Right forelimb (tissue), 1 donor: ENCODE results near the gene RPRD2.
A peak's percentile ranks its signal among the peaks of the same experiment; 100 is the strongest.
"Not testable (repeated sequence)": the region's sequence is repeated elsewhere in the genome, so short reads cannot be mapped to it uniquely, and the experiment has no call there.

Source experiments
- DNase-seq: peaks from one replicate; pipeline ENCODE4 v3.0.0-alpha.2; 2018

The RPRD2 gene

GRCh38 chr1:150389650-150390049, 25.7 kb downstream of the RPRD2 start:
- no peak for DNase-seq

GRCh38 chr1:150392627-150393026, 28.7 kb downstream of the RPRD2 start:
- no peak for DNase-seq

GRCh38 chr1:150395115-150395514, 31.2 kb downstream of the RPRD2 start:
- DNase-seq = not testable (repeated sequence)

- DNase-seq = no peak
Observed at GRCh38 chr1:150397392-150398032, 33.6 kb downstream of the RPRD2 start.

- DNase-seq = no peak
Observed at GRCh38 chr1:150404465-150404864, 40.5 kb downstream of the RPRD2 start.

- DNase-seq = no peak
Observed at GRCh38 chr1:150405660-150406059, 41.7 kb downstream of the RPRD2 start.

GRCh38 chr1:150406483-150406882, 42.5 kb downstream of the RPRD2 start:
- DNase-seq = no peak

GRCh38 chr1:150407330-150407729, 43.4 kb downstream of the RPRD2 start:
- no peak for DNase-seq

- DNase-seq = no peak
Observed at GRCh38 chr1:150408800-150409199, 44.9 kb downstream of the RPRD2 start.

GRCh38 chr1:150409504-150410362, 45.8 kb downstream of the RPRD2 start:
- DNase-seq = no peak

- no peak for DNase-seq
Observed at GRCh38 chr1:150410582-150411101, 46.7 kb downstream of the RPRD2 start.

- DNase-seq = no peak
Observed at GRCh38 chr1:150414592-150414991, 50.6 kb downstream of the RPRD2 start.

- no peak for DNase-seq
Observed at GRCh38 chr1:150415800-150416199, 51.9 kb downstream of the RPRD2 start.

GRCh38 chr1:150420560-150421265, 56.8 kb downstream of the RPRD2 start:
- DNase-seq = no peak

GRCh38 chr1:150422541-150422940, 58.6 kb downstream of the RPRD2 start:
- no peak for DNase-seq

- no peak for DNase-seq
Observed at GRCh38 chr1:150429805-150430204, 65.9 kb downstream of the RPRD2 start.

- no peak for DNase-seq
Observed at GRCh38 chr1:150441121-150441520, 77.2 kb downstream of the RPRD2 start.

- DNase-seq = no peak
Observed at GRCh38 chr1:150444232-150444631, 80.3 kb downstream of the RPRD2 start.

- no peak for DNase-seq
Observed at GRCh38 chr1:150456146-150456647, 92.2 kb downstream of the RPRD2 start.

- DNase-seq = peak; percentile 75
Observed at GRCh38 chr1:150464422-150464826, 100.5 kb downstream of the RPRD2 start.

- DNase-seq = no peak
Observed at GRCh38 chr1:150466964-150467363, 103.0 kb downstream of the RPRD2 start.

GRCh38 chr1:150469291-150469690, 105.3 kb downstream of the RPRD2 start:
- DNase-seq = no peak

- DNase-seq = no peak
Observed at GRCh38 chr1:150472601-150473200, 108.8 kb downstream of the RPRD2 start.
